Rectal smooth muscle tissue (tissue), 1 donor: Measurements from ENCODE around the gene KDM5A.
"Not testable (repeated sequence)": the region's sequence is repeated elsewhere in the genome, so short reads cannot be mapped to it uniquely, and the experiment has no call there.

Source experiments
- H3K27ac ChIP-seq: one replicate; pipeline ENCODE4 v1.7.0; 2013; ENCODE audit warnings: low read depth, low read length, inconsistent platforms
- H3K27me3 ChIP-seq: one replicate; pipeline ENCODE4 v1.7.0; 2013; ENCODE audit warnings: low read length; ENCODE audit not compliant: control insufficient read depth, insufficient read depth
- H3K36me3 ChIP-seq: one replicate; pipeline ENCODE4 v1.7.0; 2013; ENCODE audit warnings: low read length; ENCODE audit not compliant: control insufficient read depth, insufficient read depth
- H3K4me1 ChIP-seq: one replicate; pipeline ENCODE4 v1.7.0; 2013; ENCODE audit warnings: low read length; ENCODE audit not compliant: control insufficient read depth, insufficient read depth
- H3K4me3 ChIP-seq: one replicate; pipeline ENCODE4 v1.7.0; 2013; ENCODE audit warnings: low read length
- H3K9ac ChIP-seq: one replicate; pipeline ENCODE4 v1.7.0; 2013; ENCODE audit warnings: low read length

The KDM5A gene

GRCh38 chr12:243381-243780, 145.7 kb downstream of the KDM5A start:
- H3K9ac ChIP-seq, result no peak overlapping the region
- H3K27me3 ChIP-seq, result no peaks in the 10 kb centered on the region
- H3K36me3 ChIP-seq, result no peaks in the 10 kb centered on the region
- H3K27ac ChIP-seq, result no peak overlapping the region
- no peak overlapping the region for H3K4me3 ChIP-seq
- H3K4me1 ChIP-seq, result no peaks in the 10 kb centered on the region

- no peaks in the 10 kb centered on the region for H3K27me3 ChIP-seq
- no peaks in the 10 kb centered on the region for H3K36me3 ChIP-seq
- no peak overlapping the region for H3K4me3 ChIP-seq
- H3K27ac ChIP-seq, result no peak overlapping the region
- H3K4me1 ChIP-seq, result no peaks in the 10 kb centered on the region
- H3K9ac ChIP-seq, result no peak overlapping the region
These were observed 146.6 kb downstream of the KDM5A start for GRCh38 chr12:242496-242895.

- no peak overlapping the region for H3K27ac ChIP-seq
- H3K4me3 ChIP-seq, result no peak overlapping the region
- H3K9ac ChIP-seq, result no peak overlapping the region
- no peaks in the 10 kb centered on the region for H3K27me3 ChIP-seq
- no peaks in the 10 kb centered on the region for H3K36me3 ChIP-seq
- no peaks in the 10 kb centered on the region for H3K4me1 ChIP-seq
These were observed 147.9 kb downstream of the KDM5A start for GRCh38 chr12:241266-241665.

- H3K36me3 ChIP-seq, result no peaks in the 10 kb centered on the region
- no peaks in the 10 kb centered on the region for H3K4me1 ChIP-seq
- no peak overlapping the region for H3K9ac ChIP-seq
- no peak overlapping the region for H3K4me3 ChIP-seq
- H3K27me3 ChIP-seq, result no peaks in the 10 kb centered on the region
- no peak overlapping the region for H3K27ac ChIP-seq
These were observed 148.6 kb downstream of the KDM5A start for GRCh38 chr12:240566-240965.

GRCh38 chr12:238736-239398, 150.3 kb downstream of the KDM5A start:
- no peak overlapping the region for H3K9ac ChIP-seq
- no peak overlapping the region for H3K4me3 ChIP-seq
- no peaks in the 10 kb centered on the region for H3K27me3 ChIP-seq
- H3K4me1 ChIP-seq, result no peaks in the 10 kb centered on the region
- H3K36me3 ChIP-seq, result no peaks in the 10 kb centered on the region
- no peak overlapping the region for H3K27ac ChIP-seq

GRCh38 chr12:238116-238515, 151.0 kb downstream of the KDM5A start:
- H3K4me1 ChIP-seq, result no peaks in the 10 kb centered on the region
- no peaks in the 10 kb centered on the region for H3K27me3 ChIP-seq
- H3K36me3 ChIP-seq, result no peaks in the 10 kb centered on the region
- no peak overlapping the region for H3K27ac ChIP-seq
- H3K9ac ChIP-seq, result no peak overlapping the region
- H3K4me3 ChIP-seq, result no peak overlapping the region

GRCh38 chr12:237026-237815, 151.9 kb downstream of the KDM5A start:
- Histone ChIP-seq H3K4me3 (no peak overlapping the region), H3K9ac (no peak overlapping the region), H3K27ac (no peak overlapping the region), H3K27me3 (no peaks in the 10 kb centered on the region), H3K36me3 (no peaks in the 10 kb centered on the region), H3K4me1 (no peaks in the 10 kb centered on the region)

- Histone ChIP-seq H3K9ac (no peak overlapping the region), H3K27ac (no peak overlapping the region)
These were observed 152.7 kb downstream of the KDM5A start for GRCh38 chr12:236445-236844.

GRCh38 chr12:235967-236366, 153.2 kb downstream of the KDM5A start:
- not testable (repeated sequence) for H3K27ac ChIP-seq, H3K4me1 ChIP-seq, H3K36me3 ChIP-seq, H3K4me3 ChIP-seq, H3K9ac ChIP-seq, H3K27me3 ChIP-seq

More at GRCh38 chr12:236445-236844, 152.7 kb downstream of the KDM5A start:
- Histone ChIP-seq H3K36me3 (no peaks in the 10 kb centered on the region), H3K4me3 (no peak overlapping the region), H3K27me3 (no peaks in the 10 kb centered on the region), H3K4me1 (no peaks in the 10 kb centered on the region)

- Histone ChIP-seq H3K27me3 (no peaks in the 10 kb centered on the region), H3K36me3 (no peaks in the 10 kb centered on the region), H3K9ac (no peak overlapping the region), H3K4me3 (no peak overlapping the region), H3K27ac (no peak overlapping the region), H3K4me1 (no peaks in the 10 kb centered on the region)
These were observed 154.2 kb downstream of the KDM5A start for GRCh38 chr12:234891-235415.

- H3K4me3 ChIP-seq, result no peak overlapping the region
These were observed 155.1 kb downstream of the KDM5A start for GRCh38 chr12:234019-234418.

GRCh38 chr12:233615-233968, 155.5 kb downstream of the KDM5A start:
- H3K36me3 ChIP-seq, result no peaks in the 10 kb centered on the region
- H3K4me1 ChIP-seq, result no peaks in the 10 kb centered on the region
- H3K9ac ChIP-seq, result no peak overlapping the region
- H3K27ac ChIP-seq, result no peak overlapping the region
- H3K4me3 ChIP-seq, result no peak overlapping the region
- H3K27me3 ChIP-seq, result no peaks in the 10 kb centered on the region

More at GRCh38 chr12:234019-234418, 155.1 kb downstream of the KDM5A start:
- no peaks in the 10 kb centered on the region for H3K4me1 ChIP-seq
- H3K9ac ChIP-seq, result no peak overlapping the region
- no peaks in the 10 kb centered on the region for H3K27me3 ChIP-seq
- no peak overlapping the region for H3K27ac ChIP-seq
- no peaks in the 10 kb centered on the region for H3K36me3 ChIP-seq
